Astrocyte of the spinal cord (primary cell): Measurements from ENCODE around the gene C6orf58.

Experiments
- DNase-seq: peaks from one replicate; pipeline ENCODE4 v3.0.0; 2011; ENCODE audit warnings: low read depth, low spot score
- H3K4me3 ChIP-seq: 2 replicates; pipeline ENCODE4 v1.5.1; 2011; ENCODE audit warnings: low read depth, mild to moderate bottlenecking, low read length, moderate library complexity
- in situ Hi-C: cut with HindIII; loops from 2 replicates; pipeline ENCODE4 v1.10.0; 2017; ENCODE audit warnings: low sequenced_read_pairs
- TF ChIP-seq, protein P1 (sequence below): IDR thresholded peaks from 2 replicates; pipeline ENCODE4 v1.5.1; 2012; ENCODE audit warnings: low read depth, mild to moderate bottlenecking, low read length, inconsistent platforms

C6orf58 gene

DNA sequence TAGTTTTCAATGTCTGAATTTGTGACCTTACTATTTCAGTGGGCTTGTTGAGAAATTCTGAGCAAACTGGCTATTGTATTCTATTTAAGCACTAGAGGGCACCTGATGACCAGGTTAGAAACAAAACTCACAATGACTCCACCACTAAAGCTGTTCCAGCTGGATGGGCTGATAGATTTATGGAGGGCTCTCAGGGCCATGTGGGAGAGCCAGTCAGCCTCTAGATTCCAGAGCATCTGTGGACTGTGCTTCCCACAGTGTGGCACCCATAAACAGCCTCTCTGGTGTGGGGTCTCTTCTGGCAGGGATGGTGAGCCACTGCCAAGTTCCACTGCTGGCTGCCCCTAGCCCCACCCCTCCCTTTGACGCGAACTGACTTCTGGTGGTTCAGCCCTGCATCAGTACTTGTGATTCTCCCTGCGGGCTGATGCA lies 29.2 kb downstream of the C6orf58 start:
- no peak overlapping the region for H3K4me3 ChIP-seq
- DNase-seq = peak; percentile 59
- TF ChIP-seq, protein P1, sequence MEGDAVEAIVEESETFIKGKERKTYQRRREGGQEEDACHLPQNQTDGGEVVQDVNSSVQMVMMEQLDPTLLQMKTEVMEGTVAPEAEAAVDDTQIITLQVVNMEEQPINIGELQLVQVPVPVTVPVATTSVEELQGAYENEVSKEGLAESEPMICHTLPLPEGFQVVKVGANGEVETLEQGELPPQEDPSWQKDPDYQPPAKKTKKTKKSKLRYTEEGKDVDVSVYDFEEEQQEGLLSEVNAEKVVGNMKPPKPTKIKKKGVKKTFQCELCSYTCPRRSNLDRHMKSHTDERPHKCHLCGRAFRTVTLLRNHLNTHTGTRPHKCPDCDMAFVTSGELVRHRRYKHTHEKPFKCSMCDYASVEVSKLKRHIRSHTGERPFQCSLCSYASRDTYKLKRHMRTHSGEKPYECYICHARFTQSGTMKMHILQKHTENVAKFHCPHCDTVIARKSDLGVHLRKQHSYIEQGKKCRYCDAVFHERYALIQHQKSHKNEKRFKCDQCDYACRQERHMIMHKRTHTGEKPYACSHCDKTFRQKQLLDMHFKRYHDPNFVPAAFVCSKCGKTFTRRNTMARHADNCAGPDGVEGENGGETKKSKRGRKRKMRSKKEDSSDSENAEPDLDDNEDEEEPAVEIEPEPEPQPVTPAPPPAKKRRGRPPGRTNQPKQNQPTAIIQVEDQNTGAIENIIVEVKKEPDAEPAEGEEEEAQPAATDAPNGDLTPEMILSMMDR = peak; percentile 37
- in situ Hi-C loops = no loop called here

DNA sequence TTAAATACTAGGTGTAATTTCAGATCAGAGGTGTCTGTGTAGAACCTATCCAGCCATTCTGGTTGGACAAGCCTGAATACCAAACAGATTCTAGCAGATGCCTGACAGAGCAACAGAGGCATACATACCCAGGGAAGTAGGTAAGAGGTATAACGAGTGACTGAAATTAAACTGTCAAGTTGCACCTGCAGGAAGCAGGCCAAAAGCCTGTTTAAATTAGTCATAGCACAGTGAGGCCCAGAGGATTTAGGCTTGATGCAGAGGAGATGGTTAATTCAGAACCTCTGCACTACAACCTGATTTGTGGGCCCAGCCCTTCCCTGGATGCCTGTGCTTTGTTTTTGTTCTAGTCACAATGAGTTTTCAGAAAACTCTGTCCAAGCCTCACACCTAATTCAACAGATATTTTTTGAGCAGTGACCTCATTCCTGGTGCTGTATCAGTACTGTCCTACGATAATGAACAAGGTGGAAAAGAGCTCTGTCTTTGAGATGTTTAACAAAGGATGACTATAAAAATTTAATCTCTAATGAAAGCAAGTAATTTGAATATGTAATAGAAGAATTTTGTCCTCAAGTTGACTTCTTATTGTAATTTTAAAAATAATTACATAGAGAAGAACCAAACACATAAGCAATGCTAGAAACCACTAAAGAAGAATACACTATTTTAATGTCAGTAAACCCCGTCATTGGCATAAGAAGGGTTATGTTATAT lies 31.7 kb downstream of the C6orf58 start:
- DNase-seq = no peak
- H3K4me3 ChIP-seq = no peak overlapping the region
- in situ Hi-C loops = no loop called here
- TF ChIP-seq, protein P1 = no peak

DNA sequence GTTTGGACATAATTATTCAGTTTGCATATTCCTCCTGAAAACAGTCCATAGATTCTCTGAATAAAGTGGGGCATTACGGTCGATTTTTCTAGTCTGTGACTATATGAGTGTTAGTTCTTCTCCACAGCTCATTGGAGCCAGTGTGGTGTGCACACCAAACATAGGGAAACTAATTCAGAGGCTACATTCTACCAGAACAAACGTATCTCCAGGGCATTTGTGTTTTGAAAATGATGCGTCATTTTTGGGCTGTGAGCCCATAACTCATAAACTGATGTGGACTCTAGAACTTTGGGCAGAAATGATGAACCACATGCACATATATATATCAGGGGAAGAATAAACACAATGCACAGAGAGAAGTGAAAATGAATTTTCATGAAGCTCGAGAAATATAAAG lies 41.8 kb downstream of the C6orf58 start:
- TF ChIP-seq, protein P1 = no peak
- no peak overlapping the region for H3K4me3 ChIP-seq
- in situ Hi-C loops = no loop called here
- peak; percentile 8 for DNase-seq

DNA sequence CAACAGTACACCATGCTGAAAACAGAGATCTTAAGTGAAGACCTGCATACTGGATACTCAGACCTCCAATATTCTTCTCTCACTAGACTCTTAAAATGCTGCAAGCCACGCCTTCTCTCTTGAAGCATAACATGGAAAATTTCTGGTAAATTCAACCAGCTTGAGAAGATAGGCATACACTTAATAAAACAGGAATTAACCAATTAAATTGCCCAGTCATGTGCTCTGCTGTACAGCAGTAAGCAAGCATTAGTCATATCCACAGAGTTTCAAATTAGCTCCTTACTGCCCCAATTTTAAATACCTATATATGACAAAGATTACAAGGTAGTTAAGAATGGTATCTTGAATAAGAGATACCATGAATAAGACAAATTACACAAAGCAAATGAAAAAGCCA lies 53.8 kb downstream of the C6orf58 start:
- in situ Hi-C loops = no loop called here
- no peak overlapping the region for H3K4me3 ChIP-seq
- TF ChIP-seq, protein P1 = no peak
- DNase-seq = no peak

DNA sequence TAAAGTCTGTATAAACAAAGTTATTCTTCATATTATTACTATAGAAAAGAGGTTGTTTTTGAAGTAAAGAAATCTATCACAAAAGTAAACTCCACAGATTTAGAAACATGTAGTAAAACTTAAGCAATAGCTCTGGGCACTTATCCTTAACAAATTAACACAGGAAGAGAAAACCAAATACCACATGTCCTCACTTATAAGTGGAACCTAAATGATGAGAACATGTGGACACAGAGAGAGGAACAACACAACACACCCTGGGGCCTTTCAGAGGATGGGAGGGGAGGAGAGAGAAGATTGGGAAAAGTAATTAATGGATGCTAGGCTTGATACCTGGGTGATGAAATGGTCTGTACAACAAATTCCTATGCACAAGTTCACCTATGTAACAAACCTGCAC lies 57.2 kb downstream of the C6orf58 start:
- no peak for DNase-seq
- TF ChIP-seq, protein P1 = no peak
- H3K4me3 ChIP-seq = no peak overlapping the region
- in situ Hi-C loops = no loop called here

DNA sequence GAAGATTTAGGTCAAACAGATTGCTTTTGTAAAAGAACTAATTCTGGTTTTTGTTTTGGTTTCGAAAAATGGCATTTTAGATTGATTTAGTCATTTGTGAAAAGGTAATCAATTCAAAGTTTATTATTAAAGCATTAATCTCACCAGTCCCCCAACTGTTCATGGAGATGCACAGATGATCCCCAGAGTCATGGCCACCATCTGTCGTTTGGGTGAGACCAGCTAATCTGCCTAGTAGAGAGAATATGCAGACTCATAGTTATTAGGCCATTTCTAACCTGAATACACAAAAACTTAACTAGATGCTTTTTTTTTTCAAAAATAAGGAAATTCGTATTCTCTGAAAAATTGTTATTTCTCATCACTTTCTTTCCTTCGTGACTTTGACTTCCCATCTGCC lies 58.1 kb downstream of the C6orf58 start:
- no peak overlapping the region for H3K4me3 ChIP-seq
- TF ChIP-seq, protein P1 = no peak
- in situ Hi-C loops = no loop called here
- no peak for DNase-seq
